H9 (cell line): ENCODE data around the gene CAB39L. TPM values are rescaled to one million over a fixed set of nuclear protein-coding genes. Genes with fewer than 3 reads are reported as not detected.
"Not testable (repeated sequence)": the region's sequence is repeated elsewhere in the genome, so short reads cannot be mapped to it uniquely, and the experiment has no call there.

Source experiments
- DNase-seq: peaks from one replicate; pipeline ENCODE4 v3.0.0-alpha.2; 2017
- H2AFZ ChIP-seq: one replicate; pipeline ENCODE4 v1.6.1; 2013; ENCODE audit warnings: mild to moderate bottlenecking, low read length, control low read depth, moderate library complexity
- H2AK5ac ChIP-seq: 2 replicates; pipeline ENCODE4 v1.6.1; 2013; ENCODE audit warnings: low read length, control low read depth, mixed read lengths; ENCODE audit not compliant: insufficient read length
- H2BK120ac ChIP-seq: one replicate; pipeline ENCODE4 v1.6.1; 2013; ENCODE audit warnings: low read depth, mild to moderate bottlenecking, low read length, control low read depth, inconsistent platforms; ENCODE audit not compliant: poor library complexity, severe bottlenecking
- H2BK12ac ChIP-seq: 2 replicates; pipeline ENCODE4 v1.6.1; 2013; ENCODE audit warnings: low read length, control low read depth, mixed read lengths, low read depth; ENCODE audit not compliant: insufficient read length
- H2BK15ac ChIP-seq: 2 replicates; pipeline ENCODE4 v1.6.1; 2013; ENCODE audit warnings: low read depth, low read length, control low read depth
- H2BK20ac ChIP-seq: one replicate; pipeline ENCODE4 v1.6.1; 2013; ENCODE audit warnings: low read depth, mild to moderate bottlenecking, low read length, control low read depth, inconsistent platforms; ENCODE audit not compliant: poor library complexity, severe bottlenecking
- H2BK5ac ChIP-seq: 2 replicates; pipeline ENCODE4 v1.6.1; 2013; ENCODE audit warnings: low read length, control low read depth, mixed read lengths; ENCODE audit not compliant: insufficient read length
- H3K14ac ChIP-seq: 2 replicates; pipeline ENCODE4 v1.6.1; 2013; ENCODE audit warnings: low read length, control low read depth; ENCODE audit not compliant: insufficient read depth
- H3K18ac ChIP-seq: 2 replicates; pipeline ENCODE4 v1.6.1; 2013; ENCODE audit warnings: low read depth, mild to moderate bottlenecking, mixed read lengths, low read length, control low read depth; ENCODE audit not compliant: insufficient read length
- H3K23ac ChIP-seq: 2 replicates; pipeline ENCODE4 v1.6.1; 2013; ENCODE audit warnings: low read length, control low read depth, mixed read lengths, low read depth; ENCODE audit not compliant: insufficient read length
- H3K23me2 ChIP-seq: 2 replicates; pipeline ENCODE4 v1.6.1; 2013; ENCODE audit warnings: low read depth, mild to moderate bottlenecking, mixed read lengths, low read length, control low read depth; ENCODE audit not compliant: insufficient read length, poor library complexity, severe bottlenecking
- H3K27ac ChIP-seq: 2 replicates; pipeline ENCODE4 v1.5.1; 2013; ENCODE audit warnings: low read length, control low read depth, mixed read lengths, low read depth; ENCODE audit not compliant: insufficient read length
- H3K27me3 ChIP-seq: 2 replicates; pipeline ENCODE4 v1.6.1; 2013; ENCODE audit warnings: low read length, control low read depth, inconsistent platforms; ENCODE audit not compliant: insufficient read depth
- H3K4ac ChIP-seq: 2 replicates; pipeline ENCODE4 v1.6.1; 2013; ENCODE audit warnings: low read depth, mild to moderate bottlenecking, control low read depth, inconsistent platforms, low read length, moderate library complexity
- H3K4me1 ChIP-seq: 2 replicates; pipeline ENCODE4 v1.6.1; 2013; ENCODE audit warnings: low read length, control low read depth, inconsistent platforms; ENCODE audit not compliant: insufficient read depth
- H3K4me2 ChIP-seq: 2 replicates; pipeline ENCODE4 v1.6.1; 2013; ENCODE audit warnings: low read length, control low read depth, mixed read lengths; ENCODE audit not compliant: insufficient read length, insufficient read depth
- H3K56ac ChIP-seq: 2 replicates; pipeline ENCODE4 v1.6.1; 2013; ENCODE audit warnings: low read depth, mild to moderate bottlenecking, mixed read lengths, low read length, control low read depth; ENCODE audit not compliant: insufficient read length
- H3K79me1 ChIP-seq: 2 replicates; pipeline ENCODE4 v1.6.1; 2013; ENCODE audit warnings: low read depth, mild to moderate bottlenecking, moderate library complexity, low read length, control low read depth, inconsistent platforms; ENCODE audit not compliant: insufficient read depth, poor library complexity, severe bottlenecking
- H3K79me2 ChIP-seq: 2 replicates; pipeline ENCODE4 v1.6.1; 2013; ENCODE audit warnings: low read length, control low read depth, inconsistent platforms; ENCODE audit not compliant: insufficient read depth
- H3K9ac ChIP-seq: 2 replicates; pipeline ENCODE4 v1.6.1; 2013; ENCODE audit warnings: low read length, control low read depth, mixed read lengths; ENCODE audit not compliant: insufficient read length; ENCODE audit errors: extremely low read depth
- H3K9me3 ChIP-seq: one replicate; pipeline ENCODE4 v1.6.1; 2013; ENCODE audit warnings: low read depth, low read length, inconsistent platforms; ENCODE audit not compliant: control insufficient read depth
- H3T11ph ChIP-seq: one replicate; pipeline ENCODE4 v1.6.1; 2013; ENCODE audit warnings: mild to moderate bottlenecking, low read length, control low read depth, inconsistent platforms
- H4K20me1 ChIP-seq: one replicate; pipeline ENCODE4 v1.6.1; 2013; ENCODE audit not compliant: control insufficient read depth, insufficient read length, insufficient read depth
- H4K5ac ChIP-seq: 2 replicates; pipeline ENCODE4 v1.6.1; 2013; ENCODE audit warnings: low read depth, mild to moderate bottlenecking, mixed read lengths, low read length, control low read depth; ENCODE audit not compliant: insufficient read length
- H4K8ac ChIP-seq: replicated peaks from 2 replicates; pipeline ENCODE4 v1.6.1; 2013; ENCODE audit warnings: low read length, control low read depth, mixed read lengths, low read depth; ENCODE audit not compliant: insufficient read length
- H4K91ac ChIP-seq: 2 replicates; pipeline ENCODE4 v1.6.1; 2013; ENCODE audit warnings: low read depth, mild to moderate bottlenecking, moderate library complexity, mixed read lengths, low read length, control low read depth; ENCODE audit not compliant: insufficient read length
- H3K27ac Mint-ChIP-seq, 3 experiments: 2 replicates in 2 of 3; 3 replicates in 1 of 3; pipeline ENCODE4 v1.8.0; 2020 to 2021; ENCODE audit warnings: mixed read lengths in 3 of 3, mild to moderate bottlenecking in 1 of 3, moderate library complexity in 1 of 3
- H3K27me3 Mint-ChIP-seq: 2 replicates; pipeline ENCODE4 v1.8.0; 2021; ENCODE audit warnings: low read depth, mild to moderate bottlenecking, moderate library complexity, mixed read lengths
- H3K36me3 Mint-ChIP-seq, 3 experiments: 2 replicates in 2 of 3; 3 replicates in 1 of 3; pipeline ENCODE4 v1.8.0; 2020 to 2021; ENCODE audit warnings: low read depth in 3 of 3, mixed read lengths in 3 of 3; ENCODE audit not compliant: insufficient read depth in 1 of 3
- H3K4me1 Mint-ChIP-seq, 2 experiments: 2 replicates each; pipeline ENCODE4 v1.8.0; 2020; ENCODE audit warnings: mixed read lengths in 2 of 2
- H3K4me3 Mint-ChIP-seq, 2 experiments: 2 replicates in 1 of 2; 3 replicates in 1 of 2; pipeline ENCODE4 v1.8.0; 2020 to 2021; ENCODE audit warnings: mild to moderate bottlenecking in 2 of 2, mixed read lengths in 2 of 2, moderate library complexity in 1 of 2
- H3K9me3 Mint-ChIP-seq, 2 experiments: 2 replicates in 1 of 2; 3 replicates in 1 of 2; pipeline ENCODE4 v1.8.0; 2020; ENCODE audit warnings: mild to moderate bottlenecking in 2 of 2, mixed read lengths in 2 of 2, moderate library complexity in 1 of 2
- CTCF ChIP-seq: fragments of 200-600 bp; sonication (generic); conservative IDR thresholded peaks from 3 replicates; pipeline ENCODE4 v1.8.0; 2021; ENCODE audit warnings: antibody characterized with exemption, mild to moderate bottlenecking
- WGBS: extraction: QIAGEN DNeasy Blood & Tissue Kit; methylation state at CpG from one replicate; pipeline ENCODE4 v1.1.7; 2013; ENCODE audit warnings: missing lambda C conversion rate, low lambda C conversion rate, mixed read lengths; ENCODE audit not compliant: insufficient read length; ENCODE audit errors: extremely low coverage; 5-methylcytosine and 5-hydroxymethylcytosine counted together
- total RNA-seq: library from RNA; stranded (reverse); gene quantifications from 2 replicates; pipeline ENCODE4 v1.2.1, GENCODE V29; 2021

CAB39L gene
- total RNA-seq, 1 experiment from 2014 or later = 6.0 TPM

- WGBS = no CpG with 5 or more reads among the region's 8 CpGs
- no peak overlapping the region for H3K9ac ChIP-seq
- H3K18ac ChIP-seq = no peak overlapping the region
- H2BK15ac ChIP-seq = no peak overlapping the region
- H3K4me1 Mint-ChIP-seq = no peaks in the 10 kb centered on the region
- no peaks in the 10 kb centered on the region for H3K79me1 ChIP-seq
- H3K36me3 Mint-ChIP-seq = no peaks in the 10 kb centered on the region
- H2BK20ac ChIP-seq = no peak overlapping the region
- H3K56ac ChIP-seq = no peak overlapping the region
- DNase-seq = no peak
- H3K4me1 ChIP-seq = no peaks in the 10 kb centered on the region
- H3K4me3 Mint-ChIP-seq = no peak overlapping the region
- H2BK12ac ChIP-seq = no peak overlapping the region
- no peak overlapping the region for H2AK5ac ChIP-seq
- no peaks in the 10 kb centered on the region for H3K79me2 ChIP-seq
- H2AFZ ChIP-seq = no peak overlapping the region
- no peak overlapping the region for H3K4ac ChIP-seq
- H3K27me3 ChIP-seq = no peaks in the 10 kb centered on the region; the same call in 1 of the 2 replicates
- H2BK120ac ChIP-seq = no peak overlapping the region
- H3K9me3 ChIP-seq = no peaks in the 10 kb centered on the region
- H3K23ac ChIP-seq = no peak overlapping the region
- H4K91ac ChIP-seq = no peak overlapping the region
- H3K27ac ChIP-seq = no peak overlapping the region
- no peak overlapping the region for H4K8ac ChIP-seq
- H3K23me2 ChIP-seq = no peaks in the 10 kb centered on the region
- H3K9me3 Mint-ChIP-seq = no peaks in the 10 kb centered on the region
- H2BK5ac ChIP-seq = no peak overlapping the region
- H3T11ph ChIP-seq = no peak overlapping the region
- H4K20me1 ChIP-seq = no peaks in the 10 kb centered on the region
- H4K5ac ChIP-seq = no peak overlapping the region
- no peak for TF ChIP-seq CTCF
- H3K4me2 ChIP-seq = no peak overlapping the region
- H3K27ac Mint-ChIP-seq = no peak overlapping the region; a peak in 1 of 7 replicates
- no peaks in the 10 kb centered on the region for H3K27me3 Mint-ChIP-seq
- no peak overlapping the region for H3K14ac ChIP-seq
Observed at GRCh38 chr13:49329831-49330545, 113.9 kb downstream of the CAB39L start.

GRCh38 chr13:49327145-49327544 lies 116.7 kb downstream of the CAB39L start:
- not testable (repeated sequence) for H3K27me3 Mint-ChIP-seq, H4K5ac ChIP-seq, H3K4me2 ChIP-seq, H2BK5ac ChIP-seq, H3K36me3 Mint-ChIP-seq, H3K9me3 ChIP-seq, H2AFZ ChIP-seq, H3K27me3 ChIP-seq, H2BK120ac ChIP-seq, H3K79me1 ChIP-seq, H3K9ac ChIP-seq, H3K14ac ChIP-seq, H2BK12ac ChIP-seq, H4K8ac ChIP-seq, H3K23ac ChIP-seq, H3K4me1 ChIP-seq, H3T11ph ChIP-seq, H3K9me3 Mint-ChIP-seq, H3K79me2 ChIP-seq, H4K91ac ChIP-seq, H3K27ac Mint-ChIP-seq, H4K20me1 ChIP-seq, H3K27ac ChIP-seq, H3K4me1 Mint-ChIP-seq, H3K4me3 Mint-ChIP-seq, H3K4ac ChIP-seq, DNase-seq, H2AK5ac ChIP-seq, H3K18ac ChIP-seq, H3K56ac ChIP-seq, H3K23me2 ChIP-seq, H2BK15ac ChIP-seq, H2BK20ac ChIP-seq
- no CpG with 5 or more reads among the region's 3 CpGs for WGBS
